Testis (tissue), 3 donors: ENCODE results near the gene CREBBP. TPM values are rescaled to one million over a fixed set of nuclear protein-coding genes. Genes with fewer than 3 reads are reported as not detected.

Source experiments
- DNase-seq: peaks from one replicate; pipeline ENCODE4 v3.0.0-alpha.2; 2019
- H3K27ac ChIP-seq, 2 donors: fragments of 200-600 bp; sonication (generic); one replicate each; pipeline ENCODE4 v1.5.1; 2019
- H3K27me3 ChIP-seq: fragments of 200-600 bp; sonication (generic); one replicate; pipeline ENCODE4 v1.5.1; 2019
- H3K36me3 ChIP-seq: fragments of 200-600 bp; sonication (generic); one replicate; pipeline ENCODE4 v1.5.1; 2017; ENCODE audit warnings: low read depth; ENCODE audit errors: missing control alignments
- H3K4me1 ChIP-seq: fragments of 200-600 bp; sonication (generic); one replicate; pipeline ENCODE4 v1.5.1; 2019
- H3K4me3 ChIP-seq, 2 donors: fragments of 200-600 bp; sonication (generic); one replicate each; pipeline ENCODE4 v1.5.1; 2017 to 2019
- H3K9me3 ChIP-seq: fragments of 200-600 bp; sonication (generic); one replicate; pipeline ENCODE4 v1.5.1; 2017
- POLR2A ChIP-seq: fragments of 450-650 bp; IDR thresholded peaks from one replicate; pipeline ENCODE4 v1.6.1; 2017; ENCODE audit warnings: antibody characterized with exemption, mild to moderate bottlenecking, moderate library complexity
- WGBS, 2 donors: methylation state at CpG; one replicate each; pipeline ENCODE4 v1.1.5; 2018; 5-methylcytosine and 5-hydroxymethylcytosine counted together
- intact Hi-C: fragments of 100-400 bp; cut with DNase I; formaldehyde crosslinking; loops from one replicate; pipeline ENCODE4 v1.15.1; 2023; ENCODE audit warnings: low total_unique reads
- polyA plus RNA-seq: library from polyadenylated mRNA; stranded (reverse); fragments of 350-450 nt; fragmentation: Illumina TruSeq; extraction: RNeasy Lipid Tissue Mini Kit (QIAGEN cat#74804); gene quantifications from one replicate; pipeline ENCODE4 v1.2.3, GENCODE V29; 2014; ENCODE audit warnings: low read depth, low replicate concordance; ENCODE audit not compliant: insufficient read depth
- total RNA-seq, 2 donors: library from RNA; depleted of rRNA; stranded (reverse); fragments of >200 nt; gene quantifications; one replicate each; pipeline ENCODE4 v1.2.3, GENCODE V29; 2016
- TF ChIP-seq, protein P1 (sequence below), 3 experiments: fragments of 450-650 bp in 2 of 3; fragments of 200-600 bp in 1 of 3; sonication (generic) in 1 of 3; IDR thresholded peaks; one replicate each; pipeline ENCODE4 v1.5.1; 2016 to 2019; ENCODE audit warnings: antibody characterized with exemption in 3 of 3, mild to moderate bottlenecking in 2 of 3, moderate library complexity in 1 of 3

CREBBP gene
- total and polyA plus RNA-seq, 3 donors from 2014 or later: 86.0 to 185 (median 141) TPM

- no peak overlapping the region for H3K27ac ChIP-seq
- TF ChIP-seq POLR2A: no peak
- TF ChIP-seq, protein P1, sequence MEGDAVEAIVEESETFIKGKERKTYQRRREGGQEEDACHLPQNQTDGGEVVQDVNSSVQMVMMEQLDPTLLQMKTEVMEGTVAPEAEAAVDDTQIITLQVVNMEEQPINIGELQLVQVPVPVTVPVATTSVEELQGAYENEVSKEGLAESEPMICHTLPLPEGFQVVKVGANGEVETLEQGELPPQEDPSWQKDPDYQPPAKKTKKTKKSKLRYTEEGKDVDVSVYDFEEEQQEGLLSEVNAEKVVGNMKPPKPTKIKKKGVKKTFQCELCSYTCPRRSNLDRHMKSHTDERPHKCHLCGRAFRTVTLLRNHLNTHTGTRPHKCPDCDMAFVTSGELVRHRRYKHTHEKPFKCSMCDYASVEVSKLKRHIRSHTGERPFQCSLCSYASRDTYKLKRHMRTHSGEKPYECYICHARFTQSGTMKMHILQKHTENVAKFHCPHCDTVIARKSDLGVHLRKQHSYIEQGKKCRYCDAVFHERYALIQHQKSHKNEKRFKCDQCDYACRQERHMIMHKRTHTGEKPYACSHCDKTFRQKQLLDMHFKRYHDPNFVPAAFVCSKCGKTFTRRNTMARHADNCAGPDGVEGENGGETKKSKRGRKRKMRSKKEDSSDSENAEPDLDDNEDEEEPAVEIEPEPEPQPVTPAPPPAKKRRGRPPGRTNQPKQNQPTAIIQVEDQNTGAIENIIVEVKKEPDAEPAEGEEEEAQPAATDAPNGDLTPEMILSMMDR (IDR thresholded peaks at IDR 0.05): no peak
- H3K4me1 ChIP-seq: no peaks in the 10 kb centered on the region
- 61 to 65% methylated on average over 13 of the region's 13 CpGs for WGBS, 2 donors
- DNase-seq: no peak
- no peaks in the 10 kb centered on the region for H3K9me3 ChIP-seq
- no peak overlapping the region for H3K4me3 ChIP-seq
- intact Hi-C loops: no loop called here
- H3K36me3 ChIP-seq: no peaks in the 10 kb centered on the region
- H3K27me3 ChIP-seq: no peaks in the 10 kb centered on the region
Observed at GRCh38 chr16:3696425-3697218, 183.9 kb downstream of the CREBBP start.

DNA sequence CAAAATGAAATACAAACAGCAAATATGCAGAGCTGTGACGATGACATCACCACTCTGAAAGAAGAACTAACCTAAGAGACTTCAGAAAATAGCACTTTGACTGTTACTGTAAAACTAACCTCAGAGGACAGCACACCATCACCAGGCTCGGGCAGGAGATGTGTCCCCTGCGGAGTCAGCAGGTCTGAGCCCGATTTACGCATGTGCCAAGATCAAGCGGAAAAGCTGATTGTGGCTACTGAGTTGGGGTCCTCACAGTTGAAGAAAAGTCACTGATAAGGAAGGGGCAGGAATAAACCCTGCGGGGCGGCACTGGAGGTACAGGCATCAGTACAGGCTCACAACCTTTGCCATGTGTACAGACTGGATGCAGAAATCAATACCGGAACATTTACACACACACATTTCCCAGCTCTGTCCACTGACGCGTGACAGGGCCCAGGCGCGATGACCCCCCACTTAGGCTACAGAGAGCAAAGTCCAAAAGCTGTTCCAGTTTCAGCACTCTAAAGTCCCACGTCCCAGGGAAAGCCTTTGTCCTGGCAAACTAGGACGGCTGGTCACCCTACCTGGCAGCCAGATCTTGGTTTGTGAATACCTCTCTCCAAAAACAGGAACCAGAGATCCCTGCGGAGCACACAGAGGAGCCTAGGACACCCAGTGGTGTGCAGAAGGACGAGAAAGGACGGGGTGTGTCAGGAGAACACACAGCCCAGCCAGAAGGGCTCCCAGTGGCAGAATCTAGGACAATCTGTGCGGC, 184.7 kb downstream of the CREBBP start:
- no peak for DNase-seq
- 87 to 91% methylated on average over 19 of the region's 19 CpGs for WGBS, 2 donors
- Histone ChIP-seq H3K4me3 (no peak overlapping the region), H3K36me3 (no peaks in the 10 kb centered on the region), H3K9me3 (no peaks in the 10 kb centered on the region), H3K27ac (no peak overlapping the region), H3K27me3 (no peaks in the 10 kb centered on the region), H3K4me1 (no peaks in the 10 kb centered on the region)
- intact Hi-C loops: no loop called here
- TF ChIP-seq POLR2A: no peak
- TF ChIP-seq, protein P1 (IDR thresholded peaks at IDR 0.05): no peak

DNA sequence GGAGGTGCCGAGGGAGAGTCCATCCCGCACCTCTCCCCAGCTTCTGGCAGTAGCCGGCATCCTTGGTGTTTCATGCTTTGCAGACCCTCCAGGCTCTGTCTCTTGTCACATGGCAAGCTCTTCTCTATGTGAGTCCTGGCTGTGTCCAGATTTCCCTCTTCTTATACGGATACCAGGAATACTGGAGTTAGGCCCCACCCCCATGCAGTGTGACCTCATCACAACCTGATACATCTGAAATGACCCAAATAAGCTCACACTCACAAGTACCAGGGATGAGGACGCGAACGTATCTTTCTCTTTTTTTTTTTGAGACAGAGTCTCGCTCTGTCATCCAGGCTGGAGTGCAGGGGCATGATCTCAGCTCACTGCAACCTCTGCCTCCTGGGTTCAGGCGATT, 186.5 kb downstream of the CREBBP start:
- 87 to 88% methylated on average over 9 of the region's 9 CpGs for WGBS, 2 donors
- no peaks in the 10 kb centered on the region for H3K4me1 ChIP-seq
- no peak overlapping the region for H3K4me3 ChIP-seq
- H3K9me3 ChIP-seq: no peaks in the 10 kb centered on the region
- no peak for DNase-seq
- H3K27me3 ChIP-seq: no peaks in the 10 kb centered on the region
- no peaks in the 10 kb centered on the region for H3K36me3 ChIP-seq
- TF ChIP-seq POLR2A: no peak
- TF ChIP-seq, protein P1 (IDR thresholded peaks at IDR 0.05): no peak
- intact Hi-C loops: loop anchor here (5.0 kb wide), 1 partner anchor 188 kb away; the partner anchor contains the start of gene CREBBP
- no peak overlapping the region for H3K27ac ChIP-seq

DNA sequence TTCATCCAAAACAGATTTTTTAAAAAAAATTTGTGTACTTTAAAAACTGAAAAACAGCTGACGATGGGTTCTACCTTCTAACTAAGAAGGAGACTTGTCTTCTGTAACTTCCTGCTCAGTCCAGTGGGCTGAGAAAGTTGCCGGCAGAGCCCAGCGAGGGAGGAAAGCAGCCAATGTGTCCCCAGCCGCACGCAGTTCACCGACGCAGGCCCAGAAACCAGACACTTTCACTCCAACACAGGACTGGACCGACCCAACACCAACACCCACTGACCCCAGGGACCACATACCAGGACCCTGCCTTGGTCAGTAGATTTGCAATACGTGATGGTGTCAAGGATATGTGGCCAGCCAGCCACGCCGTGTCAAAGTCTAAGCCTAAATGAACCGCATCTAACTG, 188.8 kb downstream of the CREBBP start:
- no peaks in the 10 kb centered on the region for H3K36me3 ChIP-seq
- no peak overlapping the region for H3K27ac ChIP-seq
- no peaks in the 10 kb centered on the region for H3K9me3 ChIP-seq
- intact Hi-C loops: loop anchor here (5.0 kb wide), 1 partner anchor 191 kb away; the partner anchor contains the start of gene CREBBP
- DNase-seq: no peak
- H3K27me3 ChIP-seq: no peaks in the 10 kb centered on the region
- 79 to 84% methylated on average over 12 of the region's 12 CpGs for WGBS, 2 donors
- H3K4me1 ChIP-seq: no peaks in the 10 kb centered on the region
- TF ChIP-seq POLR2A: no peak
- TF ChIP-seq, protein P1 (IDR thresholded peaks at IDR 0.05): no peak
- no peak overlapping the region for H3K4me3 ChIP-seq
